Sigmoid colon (tissue), 7 donors: ENCODE results near the gene MOV10L1. TPM values are rescaled to one million over a fixed set of nuclear protein-coding genes. Genes with fewer than 3 reads are reported as not detected.

Experiments used
- DNase-seq: peaks from one replicate; pipeline ENCODE4 v3.0.0-alpha.2; 2019
- H3K27ac ChIP-seq, 4 donors: fragments of 200-600 bp; sonication (generic); one replicate each; pipeline ENCODE4 v1.5.1; 2016 to 2019; ENCODE audit warnings: mild to moderate bottlenecking in 1 of 4
- H3K27me3 ChIP-seq, 3 donors: fragments of 200-600 bp; sonication (generic); one replicate each; pipeline ENCODE4 v1.5.1; 2019; ENCODE audit warnings: mild to moderate bottlenecking in 1 of 3
- H3K36me3 ChIP-seq, 4 donors: fragments of 200-600 bp; sonication (generic); one replicate each; pipeline ENCODE4 v1.5.1; 2016 to 2019
- H3K4me1 ChIP-seq, 4 donors: fragments of 200-600 bp; sonication (generic); one replicate each; pipeline ENCODE4 v1.5.1; 2017 to 2019
- H3K4me3 ChIP-seq, 4 donors: fragments of 200-600 bp; sonication (generic); one replicate each; pipeline ENCODE4 v1.5.1; 2017 to 2019; ENCODE audit warnings: mild to moderate bottlenecking in 2 of 4, moderate library complexity in 1 of 4
- H3K9me3 ChIP-seq, 4 donors: fragments of 200-600 bp in 3 of 4; sonication (generic) in 3 of 4; one replicate each; pipeline versions ENCODE4 v1.5.1 to v1.6.1; 2013 to 2019
- EP300 ChIP-seq, 4 donors: sonication (generic); formaldehyde crosslinking; IDR thresholded peaks; one replicate each; pipeline ENCODE4 v1.6.1; 2017; ENCODE audit warnings: antibody characterized with exemption in 4 of 4
- POLR2A ChIP-seq, 2 donors: fragments of 450-650 bp; IDR thresholded peaks; one replicate each; pipeline ENCODE4 v1.6.1; 2016; ENCODE audit warnings: antibody characterized with exemption in 2 of 2, mild to moderate bottlenecking in 2 of 2, moderate library complexity in 2 of 2
- POLR2AphosphoS5 ChIP-seq, 4 donors: sonication (generic); formaldehyde crosslinking; IDR thresholded peaks; one replicate each; pipeline ENCODE4 v1.6.1; 2017; ENCODE audit warnings: antibody characterized with exemption in 4 of 4
- whole genome bisulfite sequencing, 2 donors: extraction: QIAGEN DNeasy Blood & Tissue Kit; methylation state at CpG; one replicate each; pipeline ENCODE4 v1.1.7; 2013; 5-methylcytosine and 5-hydroxymethylcytosine counted together
- intact Hi-C: fragments of 100-400 bp; cut with DNase I; formaldehyde crosslinking; loops from one replicate; pipeline ENCODE4 v1.15.1; 2023
- polyA plus RNA-seq, 3 donors: library from polyadenylated mRNA; stranded (reverse); fragments of 200-250 nt; gene quantifications; one replicate each; pipeline ENCODE4 v1.2.3, GENCODE V29; 2013
- total RNA-seq, 4 donors: library from RNA; depleted of rRNA; stranded (reverse); fragments of >200 nt; gene quantifications; one replicate each; pipeline ENCODE4 v1.1.0, GENCODE V29; 2016
- TF ChIP-seq, protein P1 (sequence below), 4 experiments: fragments of 450-650 bp in 3 of 4; fragments of 200-600 bp in 1 of 4; IDR thresholded peaks; one replicate each; pipeline ENCODE4 v1.5.1; 2016 to 2019; ENCODE audit warnings: antibody characterized with exemption in 4 of 4, mild to moderate bottlenecking in 3 of 4, moderate library complexity in 2 of 4
- donor health status: healthy with polysubstance abuse.
- donor health status: Bipolar disorder and iron deficiency.
- donor health status: healthy.

The MOV10L1 gene
- total RNA-seq, result 1 to 10 TPM in 3 of 4 donors, under 1 TPM in 1; 0.82 to 5.6 (median 2.6) TPM
- under 1 TPM in 1 of 3 donors, not detected in 2; 0.47 TPM for polyA plus RNA-seq

DNA sequence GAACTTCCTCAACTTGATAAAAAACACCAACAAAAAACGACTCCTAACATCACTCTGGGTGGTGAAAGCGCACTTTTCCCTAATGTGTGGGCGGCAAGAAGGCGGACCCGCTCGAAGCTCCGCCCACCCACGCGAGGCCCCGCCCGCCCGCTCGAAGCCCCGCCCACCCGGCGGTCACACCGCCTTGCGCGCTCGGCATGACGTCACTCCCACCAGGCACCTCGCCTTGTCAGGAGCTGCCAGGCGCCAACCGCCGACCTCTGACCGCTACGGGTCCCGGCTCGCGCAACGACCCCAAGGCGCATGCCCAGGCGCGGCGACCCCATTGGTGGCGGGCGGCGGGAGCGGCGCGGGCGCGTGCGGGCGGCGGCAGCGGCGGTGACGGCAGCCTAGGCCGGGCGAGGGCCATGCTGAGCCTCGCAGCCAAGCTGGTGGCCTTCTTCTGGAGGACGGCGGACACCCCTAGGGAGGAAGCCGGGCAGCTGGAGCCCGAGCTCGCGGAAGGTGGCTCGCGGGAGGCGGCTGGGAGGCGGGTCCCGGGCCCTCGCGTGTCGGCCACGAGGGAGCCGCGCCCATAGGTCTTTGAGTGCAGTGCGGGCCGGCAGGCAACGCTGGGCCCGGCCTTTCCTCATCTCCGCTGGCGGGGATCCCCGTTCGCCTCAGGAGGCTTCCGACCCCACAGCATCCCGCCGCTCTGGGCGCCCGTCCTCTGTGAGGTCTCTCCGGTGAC, at the start of gene MOV10L1:
Gene MOV10L1 (plus strand): TSS at position 325 of the 730 bp plus-strand sequence. CDS start 83 bp downstream, at position 408.
- H3K4me3 ChIP-seq, result no peak within 1 kb of the TSS
- no peak for DNase-seq
- no peak within 1 kb of the TSS for H3K27ac ChIP-seq
- no peaks in the 10 kb centered on the region for H3K36me3 ChIP-seq
- no peak for TF ChIP-seq POLR2AphosphoS5 (IDR thresholded peaks at IDR 0.05)
- TF ChIP-seq POLR2A (IDR thresholded peaks at IDR 0.05), result no peak
- no peak for TF ChIP-seq EP300 (IDR thresholded peaks at IDR 0.05)
- TF ChIP-seq, protein P1, sequence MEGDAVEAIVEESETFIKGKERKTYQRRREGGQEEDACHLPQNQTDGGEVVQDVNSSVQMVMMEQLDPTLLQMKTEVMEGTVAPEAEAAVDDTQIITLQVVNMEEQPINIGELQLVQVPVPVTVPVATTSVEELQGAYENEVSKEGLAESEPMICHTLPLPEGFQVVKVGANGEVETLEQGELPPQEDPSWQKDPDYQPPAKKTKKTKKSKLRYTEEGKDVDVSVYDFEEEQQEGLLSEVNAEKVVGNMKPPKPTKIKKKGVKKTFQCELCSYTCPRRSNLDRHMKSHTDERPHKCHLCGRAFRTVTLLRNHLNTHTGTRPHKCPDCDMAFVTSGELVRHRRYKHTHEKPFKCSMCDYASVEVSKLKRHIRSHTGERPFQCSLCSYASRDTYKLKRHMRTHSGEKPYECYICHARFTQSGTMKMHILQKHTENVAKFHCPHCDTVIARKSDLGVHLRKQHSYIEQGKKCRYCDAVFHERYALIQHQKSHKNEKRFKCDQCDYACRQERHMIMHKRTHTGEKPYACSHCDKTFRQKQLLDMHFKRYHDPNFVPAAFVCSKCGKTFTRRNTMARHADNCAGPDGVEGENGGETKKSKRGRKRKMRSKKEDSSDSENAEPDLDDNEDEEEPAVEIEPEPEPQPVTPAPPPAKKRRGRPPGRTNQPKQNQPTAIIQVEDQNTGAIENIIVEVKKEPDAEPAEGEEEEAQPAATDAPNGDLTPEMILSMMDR (IDR thresholded peaks at IDR 0.05), result no peak
- WGBS, 2 donors, result 59 to 72% methylated on average over 83 of the region's 83 CpGs
- H3K4me1 ChIP-seq, result no peaks in the 10 kb centered on the region
- peaks cover 0 to 4% (median 0%) of the 10 kb centered on the region in 4 donors for H3K9me3 ChIP-seq
- peaks cover 7 to 54% (median 13%) of the 10 kb centered on the region in 3 donors for H3K27me3 ChIP-seq
- intact Hi-C loops, result no loop called here

DNA sequence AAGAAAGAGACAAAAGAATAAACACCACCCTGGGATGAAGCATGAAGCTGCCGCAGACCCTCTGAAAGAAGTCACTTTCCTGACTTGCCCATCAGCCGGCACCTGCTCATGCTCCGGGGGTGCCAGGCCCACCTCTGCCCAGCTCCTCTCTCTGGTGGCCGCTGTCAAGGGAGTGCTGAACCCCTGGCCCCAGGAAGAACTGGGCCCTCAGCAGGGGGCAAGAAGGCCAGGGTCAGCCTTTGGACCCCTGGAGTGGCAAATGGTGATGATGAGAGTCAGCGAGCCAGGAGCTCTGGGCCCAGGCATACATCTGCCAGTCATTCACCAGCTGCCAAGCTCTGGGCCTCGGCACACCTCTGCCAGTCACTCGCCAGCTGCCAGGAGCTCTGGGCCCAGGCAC, 49.1 kb upstream of the MOV10L1 start:
- peaks cover 0 to 17% (median 0%) of the 10 kb centered on the region in 3 donors for H3K27me3 ChIP-seq
- WGBS, 2 donors, result 76 to 89% methylated on average over 7 of the region's 7 CpGs
- intact Hi-C loops, result no loop called here
- H3K27ac ChIP-seq, result no peak overlapping the region
- no peak for TF ChIP-seq POLR2AphosphoS5 (IDR thresholded peaks at IDR 0.05)
- TF ChIP-seq, protein P1 (IDR thresholded peaks at IDR 0.05), result no peak
- no peak for TF ChIP-seq EP300 (IDR thresholded peaks at IDR 0.05)
- TF ChIP-seq POLR2A (IDR thresholded peaks at IDR 0.05), result no peak
- no peaks in the 10 kb centered on the region for H3K36me3 ChIP-seq
- no peak overlapping the region for H3K4me3 ChIP-seq
- DNase-seq, result peak; percentile 32
- no peaks in the 10 kb centered on the region for H3K4me1 ChIP-seq
- peaks cover 0 to 8% (median 5%) of the 10 kb centered on the region in 4 donors for H3K9me3 ChIP-seq

DNA sequence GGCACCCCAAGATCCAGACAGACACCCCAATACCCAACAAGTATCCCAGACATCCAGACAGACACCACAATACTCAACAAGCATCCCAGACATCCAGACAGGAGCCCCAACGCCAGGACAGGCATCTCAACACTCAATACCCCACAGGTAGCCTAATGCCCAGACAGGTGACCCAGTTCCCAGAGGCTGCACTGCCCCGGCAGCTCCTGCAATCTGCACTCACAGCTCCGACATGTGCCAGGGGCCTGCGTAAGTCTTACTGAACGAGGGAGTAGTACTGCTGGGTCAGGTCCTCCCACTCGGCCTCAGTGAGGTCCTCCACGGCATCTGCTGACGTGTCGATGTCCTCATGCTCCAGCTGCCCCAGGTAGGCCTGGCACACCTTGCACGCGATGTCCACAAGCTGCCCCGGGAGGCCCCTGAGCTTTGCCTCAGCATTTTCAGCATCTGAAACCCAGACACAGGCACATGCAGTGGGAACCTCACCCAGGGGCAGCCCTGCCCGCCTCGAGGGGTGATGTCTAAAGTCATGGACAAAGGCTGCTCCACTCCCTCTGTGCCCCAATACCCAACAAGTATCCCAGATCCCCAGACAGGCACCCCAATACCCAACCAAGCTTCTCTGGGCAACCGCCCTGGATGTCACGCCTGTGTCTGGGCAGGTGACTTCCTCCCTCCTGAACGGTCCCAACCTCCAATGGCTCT, 48.3 kb upstream of the MOV10L1 start:
- peaks cover 0 to 8% (median 5%) of the 10 kb centered on the region in 4 donors for H3K9me3 ChIP-seq
- H3K4me3 ChIP-seq, result no peak overlapping the region
- TF ChIP-seq POLR2AphosphoS5 (IDR thresholded peaks at IDR 0.05) (no peak), EP300 (IDR thresholded peaks at IDR 0.05) (no peak), POLR2A (IDR thresholded peaks at IDR 0.05) (no peak)
- TF ChIP-seq, protein P1 (IDR thresholded peaks at IDR 0.05), result no peak
- no peaks in the 10 kb centered on the region for H3K36me3 ChIP-seq
- intact Hi-C loops, result no loop called here
- peak; percentile 58 for DNase-seq
- no peak overlapping the region for H3K27ac ChIP-seq
- H3K4me1 ChIP-seq, result no peaks in the 10 kb centered on the region
- H3K27me3 ChIP-seq, result peaks cover 0 to 25% (median 0%) of the 10 kb centered on the region in 3 donors
- WGBS, 2 donors, result 81 to 82% methylated on average over 17 of the region's 17 CpGs

DNA sequence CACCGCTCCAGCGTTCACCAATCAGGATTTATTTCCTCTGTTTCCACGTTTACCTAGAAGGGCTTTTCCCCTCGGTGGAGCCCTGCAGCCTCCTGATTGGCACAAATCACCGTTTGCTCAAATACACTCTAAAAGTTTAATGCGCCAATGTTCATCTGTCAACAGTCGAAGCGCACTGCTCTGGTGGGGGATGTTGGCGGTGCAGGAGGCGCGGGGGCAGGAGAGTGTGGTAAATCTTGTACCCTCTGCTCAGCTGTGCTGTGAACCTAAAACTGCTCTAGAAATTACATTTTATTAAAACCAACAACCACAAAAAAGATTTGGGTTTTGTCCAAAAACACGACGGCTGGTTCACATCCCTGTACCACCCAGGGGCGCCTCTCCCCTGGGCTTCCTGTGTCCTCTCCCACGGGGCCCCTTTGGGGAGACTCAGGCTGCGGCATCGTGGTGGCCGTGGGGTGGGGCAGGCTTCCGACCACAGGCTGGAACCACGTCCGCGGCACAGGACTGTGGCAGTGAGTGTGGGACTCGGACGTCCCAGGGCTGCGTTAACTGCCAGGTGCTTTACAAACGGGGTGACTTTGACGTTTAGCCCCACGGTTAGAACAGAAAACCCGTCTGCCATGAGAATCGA, 45.2 kb upstream of the MOV10L1 start:
- 44 to 68% methylated on average over 30 of the region's 30 CpGs for WGBS, 2 donors
- DNase-seq, result no peak
- intact Hi-C loops, result no loop called here

More for the DNA sequence above, 45.2 kb upstream of the MOV10L1 start:
- no peaks in the 10 kb centered on the region for H3K4me1 ChIP-seq
- H3K36me3 ChIP-seq, result no peaks in the 10 kb centered on the region
- H3K27ac ChIP-seq, result no peak overlapping the region
- no peaks in the 10 kb centered on the region for H3K9me3 ChIP-seq
- TF ChIP-seq EP300 (IDR thresholded peaks at IDR 0.05) (no peak), POLR2A (IDR thresholded peaks at IDR 0.05) (no peak), POLR2AphosphoS5 (IDR thresholded peaks at IDR 0.05) (no peak)
- TF ChIP-seq, protein P1 (IDR thresholded peaks at IDR 0.05), result no peak
- no peak overlapping the region for H3K4me3 ChIP-seq
- H3K27me3 ChIP-seq, result peaks cover 0 to 31% (median 0%) of the 10 kb centered on the region in 3 donors
